Upper lobe of left lung (tissue), 4 donors: Measurements from ENCODE around the gene ICA1L.

ENCODE experiments used
- POLR2A ChIP-seq, 4 donors: fragments of 450-650 bp; IDR thresholded peaks; one replicate each; pipeline ENCODE4 v1.5.1; 2016 to 2017; ENCODE audit warnings: antibody characterized with exemption in 4 of 4, mild to moderate bottlenecking in 2 of 4
- TF ChIP-seq, protein P1 (sequence below), 6 experiments: fragments of 450-650 bp in 4 of 6; fragments of 200-600 bp in 2 of 6; sonication (generic) in 2 of 6; IDR thresholded peaks; one replicate each; pipeline ENCODE4 v1.5.1; 2016 to 2019; ENCODE audit warnings: antibody characterized with exemption in 6 of 6

DNA sequence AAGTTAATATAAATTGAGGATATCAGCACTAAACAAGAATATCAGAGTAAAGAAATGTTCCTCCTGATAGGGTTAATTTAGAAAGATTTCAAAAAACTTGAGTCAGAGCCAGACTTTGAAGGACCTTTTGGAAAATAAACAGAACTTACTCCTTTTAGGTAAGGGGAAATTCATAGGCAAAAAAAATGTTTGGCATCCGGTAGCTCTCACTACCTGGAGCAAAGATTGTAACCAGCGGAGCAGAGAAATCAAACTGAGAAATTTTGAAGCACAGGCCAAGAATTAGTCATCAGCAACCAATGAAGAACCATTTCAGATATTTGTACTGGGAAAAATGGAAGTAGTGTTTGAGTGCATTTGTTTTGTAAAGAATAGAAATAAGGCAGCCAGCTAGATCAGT lies 113.0 kb downstream of the ICA1L start:
- TF ChIP-seq, protein P1, sequence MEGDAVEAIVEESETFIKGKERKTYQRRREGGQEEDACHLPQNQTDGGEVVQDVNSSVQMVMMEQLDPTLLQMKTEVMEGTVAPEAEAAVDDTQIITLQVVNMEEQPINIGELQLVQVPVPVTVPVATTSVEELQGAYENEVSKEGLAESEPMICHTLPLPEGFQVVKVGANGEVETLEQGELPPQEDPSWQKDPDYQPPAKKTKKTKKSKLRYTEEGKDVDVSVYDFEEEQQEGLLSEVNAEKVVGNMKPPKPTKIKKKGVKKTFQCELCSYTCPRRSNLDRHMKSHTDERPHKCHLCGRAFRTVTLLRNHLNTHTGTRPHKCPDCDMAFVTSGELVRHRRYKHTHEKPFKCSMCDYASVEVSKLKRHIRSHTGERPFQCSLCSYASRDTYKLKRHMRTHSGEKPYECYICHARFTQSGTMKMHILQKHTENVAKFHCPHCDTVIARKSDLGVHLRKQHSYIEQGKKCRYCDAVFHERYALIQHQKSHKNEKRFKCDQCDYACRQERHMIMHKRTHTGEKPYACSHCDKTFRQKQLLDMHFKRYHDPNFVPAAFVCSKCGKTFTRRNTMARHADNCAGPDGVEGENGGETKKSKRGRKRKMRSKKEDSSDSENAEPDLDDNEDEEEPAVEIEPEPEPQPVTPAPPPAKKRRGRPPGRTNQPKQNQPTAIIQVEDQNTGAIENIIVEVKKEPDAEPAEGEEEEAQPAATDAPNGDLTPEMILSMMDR (IDR thresholded peaks at IDR 0.05) = no peak
- TF ChIP-seq POLR2A (IDR thresholded peaks at IDR 0.05) = no peak
